Measurements from ENCODE around the gene LYRM2. TPM values are rescaled to one million over a fixed set of nuclear protein-coding genes. Genes with fewer than 3 reads are reported as not detected.

Gene LYRM2
- total RNA-seq, 1 donor from 2014 or later: 16.0 TPM

DNA sequence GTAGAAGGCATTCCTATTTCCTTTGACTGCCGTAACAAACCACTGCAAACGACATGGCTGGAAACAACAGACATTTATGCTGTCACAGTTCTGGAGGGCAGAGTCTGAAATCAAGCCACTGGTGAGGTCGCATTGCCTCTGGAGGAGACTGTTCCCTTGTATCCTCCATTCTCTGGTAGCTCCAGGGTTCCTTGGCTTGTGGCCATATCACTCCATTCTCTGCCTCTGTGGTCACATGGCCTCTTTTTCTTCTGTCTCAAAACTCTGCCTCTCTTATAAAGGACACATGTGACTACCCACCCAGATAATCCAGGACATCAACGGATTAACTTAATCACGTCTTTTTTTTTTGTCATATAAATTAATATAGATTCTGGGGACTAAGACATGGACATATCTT lies 84.4 kb downstream of the LYRM2 start:
- no peak for DNase-seq

DNA sequence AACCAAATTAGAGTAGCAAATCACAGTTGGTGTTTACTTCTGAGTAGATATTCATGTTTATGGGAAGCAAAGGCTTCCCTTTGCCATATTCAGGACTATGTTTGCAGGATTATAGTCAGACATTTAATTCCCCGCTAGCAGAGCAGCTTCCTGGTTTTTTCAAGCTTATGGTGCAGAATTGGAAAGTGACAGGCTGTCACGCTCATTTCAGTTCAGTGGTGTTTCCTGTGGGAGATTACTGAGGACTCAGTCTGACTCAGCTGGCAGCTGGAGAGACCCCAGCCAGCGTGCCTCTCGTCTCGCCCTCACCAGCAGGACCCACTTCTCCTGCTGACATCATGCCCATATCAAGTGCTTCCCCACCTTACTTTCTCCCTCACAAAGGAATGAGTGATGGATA lies 85.1 kb downstream of the LYRM2 start:
- DNase-seq: no peak

DNA sequence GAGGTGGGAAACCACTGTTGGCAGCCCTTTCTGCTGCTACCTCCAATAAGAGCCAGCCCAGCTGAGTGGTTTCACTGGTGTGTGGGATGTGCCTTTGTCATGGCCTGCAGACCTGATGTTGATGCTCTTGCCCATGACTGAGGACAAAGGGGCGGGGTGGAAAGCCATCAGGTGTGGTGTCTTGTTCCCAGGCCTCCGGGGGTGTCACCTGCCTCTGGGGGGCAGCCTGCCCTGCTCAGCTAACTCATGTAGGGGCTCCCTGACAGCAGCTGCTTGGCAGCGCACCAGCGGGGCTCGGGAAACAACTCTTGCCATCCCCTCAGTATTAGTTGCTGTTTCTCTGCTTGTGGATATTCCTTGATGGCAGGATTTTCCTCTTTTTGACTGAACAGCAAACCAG lies 91.3 kb downstream of the LYRM2 start:
- DNase-seq: no peak

DNA sequence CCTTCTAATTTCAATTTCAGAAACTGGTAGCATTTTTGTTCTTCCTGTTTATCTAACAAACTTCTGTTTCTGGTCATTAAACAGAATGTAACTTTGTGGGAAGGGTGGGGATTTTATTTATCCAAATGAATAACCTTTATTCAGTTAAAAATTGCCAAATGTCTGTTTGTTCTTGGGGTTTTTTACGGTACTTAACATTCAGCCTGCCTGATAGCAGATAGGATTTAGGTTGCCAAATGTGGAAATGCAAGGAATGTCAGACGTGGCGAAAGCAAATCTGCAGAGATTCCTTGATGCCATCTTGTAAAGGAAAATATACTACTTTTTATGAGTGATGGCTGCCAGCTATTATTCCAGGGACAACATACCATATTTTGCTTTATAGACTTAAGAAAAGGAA lies 95.7 kb downstream of the LYRM2 start:
- DNase-seq: no peak

DNA sequence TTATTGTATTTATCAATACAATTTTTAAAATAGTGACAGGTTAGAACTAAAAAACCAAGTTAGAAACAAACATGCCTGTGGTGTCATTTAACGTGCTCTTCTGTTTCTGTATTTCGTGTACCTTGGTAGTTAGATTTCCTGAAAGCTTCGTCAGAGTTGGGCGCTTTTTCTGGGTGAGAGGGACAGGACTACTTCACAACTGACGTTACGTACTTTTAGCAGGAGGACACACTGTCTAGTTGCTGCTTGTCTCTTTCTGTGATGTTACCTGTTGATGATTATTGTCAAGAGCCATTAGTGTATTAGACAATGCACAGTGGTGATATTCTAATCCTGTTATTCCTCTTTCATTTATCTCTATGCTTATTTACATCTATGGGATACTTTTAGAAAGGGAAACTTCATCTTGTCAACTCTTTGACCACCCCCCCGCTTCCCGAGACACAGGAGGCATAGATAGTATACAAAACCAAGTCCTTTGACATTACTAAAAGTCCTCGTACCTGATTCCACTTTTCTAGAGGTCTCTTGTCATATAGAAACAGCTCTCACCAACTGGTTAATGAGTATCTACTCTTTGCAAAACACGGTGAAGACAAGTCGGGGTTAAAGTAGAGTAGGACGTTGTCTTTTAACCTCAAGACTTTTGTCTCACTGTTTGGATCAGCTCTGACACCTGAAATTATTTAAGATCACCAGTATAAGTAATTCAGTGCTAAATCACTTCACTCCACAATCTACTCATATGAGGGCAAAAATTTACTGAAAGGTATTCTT lies 96.3 kb downstream of the LYRM2 start:
- DNase-seq: no peak

DNA sequence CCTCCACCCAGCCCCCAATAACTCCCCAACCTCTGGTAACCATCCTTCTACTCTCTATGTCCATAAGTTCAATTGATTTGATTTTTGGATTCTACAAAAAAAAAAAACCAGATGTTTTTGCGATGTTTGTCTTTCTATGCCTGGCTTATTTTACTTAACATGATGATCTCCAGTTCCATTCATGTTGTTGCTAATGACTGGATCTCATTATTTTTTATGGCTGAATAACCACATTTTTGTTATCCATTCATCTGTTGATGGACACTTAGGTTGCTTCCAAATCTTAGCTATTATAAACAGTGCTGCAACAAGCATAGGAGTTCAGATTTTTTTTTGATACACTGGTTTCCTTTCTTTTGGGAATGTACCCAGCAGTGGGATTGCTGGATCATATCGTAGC lies 98.8 kb downstream of the LYRM2 start:
- DNase-seq: no peak

DNA sequence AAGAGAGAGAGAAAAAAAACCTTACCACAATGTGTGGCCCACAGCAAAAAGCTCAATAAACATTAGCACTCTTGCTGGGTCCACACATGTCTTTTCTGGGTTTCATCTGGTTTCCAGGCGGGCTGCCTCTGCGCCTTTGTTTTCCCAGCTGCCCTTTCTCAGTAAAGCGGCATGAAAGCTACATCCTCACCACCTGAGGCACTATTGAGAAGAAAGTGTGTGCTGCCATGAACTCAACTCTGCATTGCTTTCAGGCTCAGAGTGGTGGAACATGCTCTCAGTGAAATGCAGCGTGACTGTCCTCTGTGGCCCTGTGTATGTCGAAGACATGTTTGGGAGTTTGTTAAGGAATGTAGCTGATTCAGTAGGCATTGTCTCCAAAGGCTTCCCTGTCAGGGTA lies 102.3 kb downstream of the LYRM2 start:
- no peak for DNase-seq

DNA sequence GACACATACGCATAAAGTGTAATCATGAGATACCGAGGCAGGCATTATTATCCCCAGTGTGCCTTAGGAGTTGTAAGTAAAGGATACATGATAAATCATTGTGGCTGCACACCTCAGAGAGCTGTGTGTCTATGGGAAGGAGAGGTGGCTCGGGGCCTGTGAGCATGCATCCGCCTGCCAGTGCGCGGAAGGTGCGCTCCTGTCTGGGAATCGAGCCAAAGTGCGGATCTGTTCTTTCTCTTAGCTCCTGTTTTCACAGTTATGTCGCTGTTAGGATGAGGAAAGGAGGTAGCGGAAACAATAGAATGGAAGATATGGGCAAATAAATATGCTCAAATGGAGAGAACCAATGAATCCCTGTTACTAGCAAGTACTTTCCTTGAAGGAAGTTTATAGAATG lies 107.6 kb downstream of the LYRM2 start:
- DNase-seq: no peak

DNA sequence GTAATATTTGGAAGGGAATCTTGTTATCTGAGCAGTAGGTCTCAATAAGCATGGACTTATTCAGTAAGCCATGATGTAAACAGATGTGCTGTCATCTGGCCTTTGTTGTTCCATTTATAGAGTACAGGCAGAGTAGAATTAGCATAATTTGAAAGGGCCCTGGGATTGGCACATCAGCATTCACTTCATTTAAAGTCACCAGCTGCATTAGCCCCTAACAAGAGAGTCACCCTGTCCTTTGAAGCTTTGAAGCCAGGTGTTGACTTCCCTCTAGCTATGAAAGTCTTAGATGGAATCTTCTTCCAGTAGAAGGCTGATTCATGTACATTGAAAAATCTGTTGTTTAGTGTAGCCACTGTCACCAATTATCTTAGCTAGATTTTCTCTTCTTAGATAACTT lies 109.7 kb downstream of the LYRM2 start:
- no peak for DNase-seq

DNA sequence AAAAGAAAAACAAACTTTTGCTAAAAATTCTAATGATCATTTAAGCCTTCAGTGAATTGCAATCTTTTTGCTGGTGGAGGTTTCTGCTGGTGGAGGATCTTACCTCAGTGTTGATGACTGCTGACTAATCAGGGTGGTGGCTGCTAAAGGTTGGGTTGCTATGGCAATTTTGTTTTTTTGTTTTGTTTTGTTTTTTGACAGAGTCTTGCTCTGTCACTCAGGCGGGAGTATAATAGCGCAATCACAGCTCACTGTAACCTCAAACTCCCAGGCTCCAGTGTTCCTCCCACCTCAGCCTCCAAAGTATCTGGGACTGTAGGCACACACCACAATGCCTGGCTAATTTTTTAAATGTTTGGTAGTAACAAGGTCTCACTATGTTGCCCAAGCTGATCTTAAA lies 110.9 kb downstream of the LYRM2 start:
- DNase-seq: no peak

DNA sequence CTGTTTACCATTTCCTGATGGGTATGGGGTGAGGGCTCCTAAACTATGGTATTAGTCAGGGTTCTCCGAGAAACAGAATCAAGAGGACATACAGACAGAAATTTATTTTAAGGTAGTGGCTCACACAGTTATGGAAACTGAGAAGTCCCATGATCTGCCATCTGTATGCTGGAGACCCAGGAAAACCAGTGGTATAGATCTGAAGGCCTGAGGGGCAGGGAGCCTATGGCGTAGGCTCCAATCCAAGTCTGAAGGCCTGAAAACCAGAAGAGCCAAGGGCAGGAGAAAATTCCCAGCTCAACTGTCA lies 112.0 kb downstream of the LYRM2 start:
- DNase-seq: no peak

DNA sequence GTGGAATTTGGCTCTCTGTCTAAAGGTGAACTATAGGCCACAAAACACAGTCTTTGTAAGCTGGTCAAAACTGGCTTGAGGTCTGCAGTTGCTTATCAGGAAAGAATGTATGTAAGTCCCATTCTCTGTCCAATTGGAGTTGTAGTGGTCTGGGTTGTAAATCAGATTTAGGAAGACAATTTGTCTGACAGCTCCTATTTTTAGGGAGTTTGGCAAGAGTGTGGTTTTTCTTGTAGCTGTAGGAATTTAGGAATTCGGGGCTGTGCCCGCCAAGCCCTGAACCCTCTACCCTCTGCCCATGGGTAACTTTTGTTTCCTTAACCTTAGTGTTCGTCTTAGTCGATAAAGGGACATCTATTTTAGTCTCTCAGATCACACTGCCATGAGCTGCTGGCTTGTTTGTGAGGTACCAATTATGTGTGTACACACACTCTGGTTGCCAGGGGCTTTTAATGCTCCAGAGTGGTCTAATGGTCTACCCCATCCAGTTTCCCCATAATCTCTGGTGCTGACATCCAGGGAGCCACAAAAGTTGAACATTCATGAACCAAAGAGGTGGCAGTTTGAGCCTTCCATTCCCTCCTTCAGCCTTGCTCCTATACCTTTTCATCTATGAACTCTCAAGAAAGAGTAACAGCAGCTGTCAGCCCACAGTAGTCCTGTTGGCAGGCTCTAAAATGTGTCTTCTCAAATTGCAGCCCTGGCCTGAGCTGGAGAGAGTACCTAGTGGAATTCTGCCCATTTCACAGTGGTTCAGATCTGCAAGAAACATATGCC lies 112.6 kb downstream of the LYRM2 start:
- no peak for DNase-seq

DNA sequence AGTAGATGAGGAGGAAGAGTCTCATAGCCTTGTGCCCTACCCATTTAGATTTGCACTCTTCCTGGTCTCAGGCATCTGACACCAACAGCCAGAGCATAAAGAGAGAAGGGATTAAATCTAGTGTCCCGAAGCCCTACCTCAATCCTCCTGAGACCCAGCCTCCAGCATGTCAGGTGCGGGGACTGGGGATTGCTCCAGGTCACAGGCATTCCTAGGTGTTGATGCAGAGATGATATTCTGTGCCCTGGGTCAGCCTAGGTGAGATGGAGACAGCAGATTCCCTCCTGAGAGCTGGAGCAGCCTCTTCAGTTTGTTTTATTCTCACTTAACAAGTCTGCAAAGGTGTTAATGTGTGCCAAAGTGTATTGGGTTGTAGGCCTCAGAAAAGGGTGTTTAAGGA lies 115.8 kb downstream of the LYRM2 start:
- DNase-seq: no peak

DNA sequence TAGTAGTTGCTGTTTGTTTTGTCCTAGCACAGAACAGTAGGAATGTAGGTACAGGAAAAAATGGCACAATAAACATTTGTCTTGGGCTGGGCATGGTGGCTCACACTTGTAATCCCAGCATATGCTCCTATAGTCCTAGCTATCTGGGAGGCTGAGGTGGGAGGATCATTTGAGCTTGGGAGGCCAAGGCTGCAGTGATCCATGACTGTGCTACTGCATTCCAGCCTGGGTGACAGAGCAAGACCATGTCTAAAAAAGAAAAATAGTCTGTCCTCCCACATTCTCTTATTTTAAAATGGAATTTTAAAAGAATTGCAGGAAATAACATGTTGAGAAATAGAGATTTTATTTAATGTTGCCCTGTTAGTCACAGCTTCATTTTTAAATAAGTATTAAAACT lies 117.8 kb downstream of the LYRM2 start:
- no peak for DNase-seq

DNA sequence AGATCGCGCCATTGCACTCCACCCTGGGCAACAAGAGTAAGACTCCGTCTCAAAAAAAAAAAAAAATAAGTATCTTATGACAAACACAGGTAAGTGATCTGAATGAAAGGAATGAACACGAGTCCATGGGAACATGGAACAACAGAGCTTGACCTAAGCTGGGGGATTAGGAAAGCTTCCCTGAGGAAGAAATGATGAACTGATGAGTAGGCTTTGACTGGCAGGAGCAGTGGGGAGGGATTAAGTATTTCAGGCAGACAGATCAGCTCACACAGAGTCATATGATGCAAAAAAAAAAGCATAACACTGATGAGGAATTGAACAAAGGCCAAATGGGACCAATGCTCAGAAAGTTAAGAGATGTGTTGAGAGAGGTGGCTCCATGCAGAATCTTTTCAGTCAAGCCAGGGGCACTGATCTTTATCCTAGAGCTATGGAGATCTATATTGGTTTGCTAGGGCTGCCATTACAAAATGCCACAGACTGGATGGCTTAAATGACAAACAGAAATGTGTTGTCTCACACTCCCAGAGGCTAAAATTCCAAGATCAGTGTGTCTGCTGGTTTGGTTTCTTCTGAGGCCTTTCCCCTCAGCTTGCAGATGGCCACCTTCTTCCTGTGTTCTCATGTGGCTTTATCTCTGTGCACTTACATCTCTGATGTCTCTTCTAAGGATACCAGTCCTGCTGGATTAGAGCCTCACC lies 120.0 kb downstream of the LYRM2 start:
- DNase-seq: no peak

Other genes with a start within 250 kb of the LYRM2 start
- 0.51 and 1.2 TPM in 2 replicates for gene RRAGD, start 226.5 kb downstream of the LYRM2 start, total RNA-seq
- 12.1 and 13.6 TPM in 2 replicates for gene ANKRD6, start 205.6 kb downstream of the LYRM2 start, total RNA-seq
- gene MDN1, start 181.0 kb upstream of the LYRM2 start, total RNA-seq: 28.2 and 35.8 TPM in 2 replicates
- 17.4 and 21.1 TPM in 2 replicates for gene CASP8AP2, start 191.1 kb upstream of the LYRM2 start, total RNA-seq